Activated CD8-positive, alpha-beta memory T cell treated with anti-CD3 and anti-CD28 coated beads for 4 hours (primary cell): Measurements from ENCODE around the gene RBM22.

Experiments used
- DNase-seq, 2 donors: peaks; one replicate each; pipeline ENCODE4 v3.0.0-alpha.2; 2020; ENCODE audit warnings: low read depth in 2 of 2

The RBM22 gene

GRCh38 chr5:150672237-150672883 is 28.5 kb downstream of the RBM22 start:
- DNase-seq, result no peak

- no peak for DNase-seq
Measured at GRCh38 chr5:150671509-150672236, 29.2 kb downstream of the RBM22 start.

GRCh38 chr5:150670948-150671310 is 29.9 kb downstream of the RBM22 start:
- no peak for DNase-seq

GRCh38 chr5:150670275-150670947 is 30.5 kb downstream of the RBM22 start:
- no peak for DNase-seq

- no peak for DNase-seq
Measured at GRCh38 chr5:150665044-150665443, 35.8 kb downstream of the RBM22 start.

GRCh38 chr5:150663936-150664335 is 36.9 kb downstream of the RBM22 start:
- DNase-seq, result no peak

- DNase-seq, result no peak
Measured at GRCh38 chr5:150662731-150663516, 37.9 kb downstream of the RBM22 start.

- no peak for DNase-seq
Measured at GRCh38 chr5:150661821-150662596, 38.9 kb downstream of the RBM22 start.

- no peak for DNase-seq
Measured at GRCh38 chr5:150661086-150661485, 39.8 kb downstream of the RBM22 start, which contains the start of gene MYOZ3. Gene MYOZ3, plus strand, starts transcription at chr5:150661251. Its CDS starts 1,691 bp downstream, at chr5:150662942.

- no peak for DNase-seq
Measured at GRCh38 chr5:150660108-150660831, 40.6 kb downstream of the RBM22 start.

- no peak for DNase-seq
Measured at GRCh38 chr5:150659360-150660107, 41.3 kb downstream of the RBM22 start.

- DNase-seq, result no peak
Measured at GRCh38 chr5:150658699-150659265, 42.1 kb downstream of the RBM22 start.

GRCh38 chr5:150658121-150658520 is 42.7 kb downstream of the RBM22 start:
- no peak for DNase-seq

GRCh38 chr5:150656191-150657132 is 44.4 kb downstream of the RBM22 start:
- DNase-seq, result peak; percentile 42 to 47

- no peak for DNase-seq
Measured at GRCh38 chr5:150655221-150655620, 45.6 kb downstream of the RBM22 start.

- no peak for DNase-seq
Measured at GRCh38 chr5:150653762-150654556, 46.9 kb downstream of the RBM22 start.

- DNase-seq, result no peak
Measured at GRCh38 chr5:150653145-150653761, 47.6 kb downstream of the RBM22 start.
